H9 (cell line): ENCODE measurements around the gene KRTAP12-1. TPM values are rescaled to one million over a fixed set of nuclear protein-coding genes. Genes with fewer than 3 reads are reported as not detected.
A peak's percentile ranks its signal among the peaks of the same experiment; 100 is the strongest.

Experiments
- DNase-seq: peaks from one replicate; pipeline ENCODE4 v3.0.0-alpha.2; 2017
- H2AFZ ChIP-seq: one replicate; pipeline ENCODE4 v1.6.1; 2013; ENCODE audit warnings: mild to moderate bottlenecking, low read length, control low read depth, moderate library complexity
- H2AK5ac ChIP-seq: 2 replicates; pipeline ENCODE4 v1.6.1; 2013; ENCODE audit warnings: low read length, control low read depth, mixed read lengths; ENCODE audit not compliant: insufficient read length
- H2BK120ac ChIP-seq: one replicate; pipeline ENCODE4 v1.6.1; 2013; ENCODE audit warnings: low read depth, mild to moderate bottlenecking, low read length, control low read depth, inconsistent platforms; ENCODE audit not compliant: poor library complexity, severe bottlenecking
- H2BK12ac ChIP-seq: 2 replicates; pipeline ENCODE4 v1.6.1; 2013; ENCODE audit warnings: low read length, control low read depth, mixed read lengths, low read depth; ENCODE audit not compliant: insufficient read length
- H2BK15ac ChIP-seq: 2 replicates; pipeline ENCODE4 v1.6.1; 2013; ENCODE audit warnings: low read depth, low read length, control low read depth
- H2BK20ac ChIP-seq: one replicate; pipeline ENCODE4 v1.6.1; 2013; ENCODE audit warnings: low read depth, mild to moderate bottlenecking, low read length, control low read depth, inconsistent platforms; ENCODE audit not compliant: poor library complexity, severe bottlenecking
- H2BK5ac ChIP-seq: 2 replicates; pipeline ENCODE4 v1.6.1; 2013; ENCODE audit warnings: low read length, control low read depth, mixed read lengths; ENCODE audit not compliant: insufficient read length
- H3K14ac ChIP-seq: 2 replicates; pipeline ENCODE4 v1.6.1; 2013; ENCODE audit warnings: low read length, control low read depth; ENCODE audit not compliant: insufficient read depth
- H3K18ac ChIP-seq: 2 replicates; pipeline ENCODE4 v1.6.1; 2013; ENCODE audit warnings: low read depth, mild to moderate bottlenecking, mixed read lengths, low read length, control low read depth; ENCODE audit not compliant: insufficient read length
- H3K23ac ChIP-seq: 2 replicates; pipeline ENCODE4 v1.6.1; 2013; ENCODE audit warnings: low read length, control low read depth, mixed read lengths, low read depth; ENCODE audit not compliant: insufficient read length
- H3K23me2 ChIP-seq: 2 replicates; pipeline ENCODE4 v1.6.1; 2013; ENCODE audit warnings: low read depth, mild to moderate bottlenecking, mixed read lengths, low read length, control low read depth; ENCODE audit not compliant: insufficient read length, poor library complexity, severe bottlenecking
- H3K27ac ChIP-seq: 2 replicates; pipeline ENCODE4 v1.5.1; 2013; ENCODE audit warnings: low read length, control low read depth, mixed read lengths, low read depth; ENCODE audit not compliant: insufficient read length
- H3K27me3 ChIP-seq: 2 replicates; pipeline ENCODE4 v1.6.1; 2013; ENCODE audit warnings: low read length, control low read depth, inconsistent platforms; ENCODE audit not compliant: insufficient read depth
- H3K4ac ChIP-seq: 2 replicates; pipeline ENCODE4 v1.6.1; 2013; ENCODE audit warnings: low read depth, mild to moderate bottlenecking, control low read depth, inconsistent platforms, low read length, moderate library complexity
- H3K4me1 ChIP-seq: 2 replicates; pipeline ENCODE4 v1.6.1; 2013; ENCODE audit warnings: low read length, control low read depth, inconsistent platforms; ENCODE audit not compliant: insufficient read depth
- H3K4me2 ChIP-seq: 2 replicates; pipeline ENCODE4 v1.6.1; 2013; ENCODE audit warnings: low read length, control low read depth, mixed read lengths; ENCODE audit not compliant: insufficient read length, insufficient read depth
- H3K56ac ChIP-seq: 2 replicates; pipeline ENCODE4 v1.6.1; 2013; ENCODE audit warnings: low read depth, mild to moderate bottlenecking, mixed read lengths, low read length, control low read depth; ENCODE audit not compliant: insufficient read length
- H3K79me1 ChIP-seq: 2 replicates; pipeline ENCODE4 v1.6.1; 2013; ENCODE audit warnings: low read depth, mild to moderate bottlenecking, moderate library complexity, low read length, control low read depth, inconsistent platforms; ENCODE audit not compliant: insufficient read depth, poor library complexity, severe bottlenecking
- H3K79me2 ChIP-seq: 2 replicates; pipeline ENCODE4 v1.6.1; 2013; ENCODE audit warnings: low read length, control low read depth, inconsistent platforms; ENCODE audit not compliant: insufficient read depth
- H3K9ac ChIP-seq: 2 replicates; pipeline ENCODE4 v1.6.1; 2013; ENCODE audit warnings: low read length, control low read depth, mixed read lengths; ENCODE audit not compliant: insufficient read length; ENCODE audit errors: extremely low read depth
- H3K9me3 ChIP-seq: one replicate; pipeline ENCODE4 v1.6.1; 2013; ENCODE audit warnings: low read depth, low read length, inconsistent platforms; ENCODE audit not compliant: control insufficient read depth
- H3T11ph ChIP-seq: one replicate; pipeline ENCODE4 v1.6.1; 2013; ENCODE audit warnings: mild to moderate bottlenecking, low read length, control low read depth, inconsistent platforms
- H4K20me1 ChIP-seq: one replicate; pipeline ENCODE4 v1.6.1; 2013; ENCODE audit not compliant: control insufficient read depth, insufficient read length, insufficient read depth
- H4K5ac ChIP-seq: 2 replicates; pipeline ENCODE4 v1.6.1; 2013; ENCODE audit warnings: low read depth, mild to moderate bottlenecking, mixed read lengths, low read length, control low read depth; ENCODE audit not compliant: insufficient read length
- H4K8ac ChIP-seq: replicated peaks from 2 replicates; pipeline ENCODE4 v1.6.1; 2013; ENCODE audit warnings: low read length, control low read depth, mixed read lengths, low read depth; ENCODE audit not compliant: insufficient read length
- H4K91ac ChIP-seq: 2 replicates; pipeline ENCODE4 v1.6.1; 2013; ENCODE audit warnings: low read depth, mild to moderate bottlenecking, moderate library complexity, mixed read lengths, low read length, control low read depth; ENCODE audit not compliant: insufficient read length
- H3K27ac Mint-ChIP-seq, 3 experiments: 2 replicates in 2 of 3; 3 replicates in 1 of 3; pipeline ENCODE4 v1.8.0; 2020 to 2021; ENCODE audit warnings: mixed read lengths in 3 of 3, mild to moderate bottlenecking in 1 of 3, moderate library complexity in 1 of 3
- H3K27me3 Mint-ChIP-seq: 2 replicates; pipeline ENCODE4 v1.8.0; 2021; ENCODE audit warnings: low read depth, mild to moderate bottlenecking, moderate library complexity, mixed read lengths
- H3K36me3 Mint-ChIP-seq, 3 experiments: 2 replicates in 2 of 3; 3 replicates in 1 of 3; pipeline ENCODE4 v1.8.0; 2020 to 2021; ENCODE audit warnings: low read depth in 3 of 3, mixed read lengths in 3 of 3; ENCODE audit not compliant: insufficient read depth in 1 of 3
- H3K4me1 Mint-ChIP-seq, 2 experiments: 2 replicates each; pipeline ENCODE4 v1.8.0; 2020; ENCODE audit warnings: mixed read lengths in 2 of 2
- H3K4me3 Mint-ChIP-seq, 2 experiments: 2 replicates in 1 of 2; 3 replicates in 1 of 2; pipeline ENCODE4 v1.8.0; 2020 to 2021; ENCODE audit warnings: mild to moderate bottlenecking in 2 of 2, mixed read lengths in 2 of 2, moderate library complexity in 1 of 2
- H3K9me3 Mint-ChIP-seq, 2 experiments: 2 replicates in 1 of 2; 3 replicates in 1 of 2; pipeline ENCODE4 v1.8.0; 2020; ENCODE audit warnings: mild to moderate bottlenecking in 2 of 2, mixed read lengths in 2 of 2, moderate library complexity in 1 of 2
- CTCF ChIP-seq: fragments of 200-600 bp; sonication (generic); conservative IDR thresholded peaks from 3 replicates; pipeline ENCODE4 v1.8.0; 2021; ENCODE audit warnings: antibody characterized with exemption, mild to moderate bottlenecking
- WGBS: extraction: QIAGEN DNeasy Blood & Tissue Kit; methylation state at CpG from one replicate; pipeline ENCODE4 v1.1.7; 2013; ENCODE audit warnings: missing lambda C conversion rate, low lambda C conversion rate, mixed read lengths; ENCODE audit not compliant: insufficient read length; ENCODE audit errors: extremely low coverage; 5-methylcytosine and 5-hydroxymethylcytosine counted together
- total RNA-seq: library from RNA; stranded (reverse); gene quantifications from 2 replicates; pipeline ENCODE4 v1.2.1, GENCODE V29; 2021

KRTAP12-1 gene
- total RNA-seq, 1 experiment from 2014 or later, result not detected

- Histone ChIP-seq H3K4me1 (peaks cover 3% of the 10 kb centered on the region; the same call in 1 of the 2 replicates), H3K27me3 (peaks cover 37% of the 10 kb centered on the region; the same call in 1 of the 2 replicates), H2BK15ac (no peak overlapping the region), H3K23ac (no peak overlapping the region), H2BK5ac (no peak overlapping the region), H4K5ac (no peak overlapping the region), H2AFZ (no peak overlapping the region), H3K27ac (no peak overlapping the region), H3K9ac (no peak overlapping the region), H2BK120ac (no peak overlapping the region), H3K79me1 (no peaks in the 10 kb centered on the region), H3K23me2 (peaks cover 19% of the 10 kb centered on the region), H3K4ac (no peak overlapping the region), H4K91ac (no peak overlapping the region), H4K20me1 (no peaks in the 10 kb centered on the region), H2BK12ac (no peak overlapping the region), H3K9me3 (no peaks in the 10 kb centered on the region), H2BK20ac (no peak overlapping the region), H2AK5ac (no peak overlapping the region), H3K4me2 (no peak overlapping the region), H3K14ac (no peak overlapping the region), H4K8ac (no peak overlapping the region), H3T11ph (no peak overlapping the region), H3K56ac (no peak overlapping the region), H3K79me2 (no peaks in the 10 kb centered on the region), H3K18ac (no peak overlapping the region)
- WGBS, result no CpG with 5 or more reads among the region's 10 CpGs
- Mint-ChIP-seq H3K36me3 (no peaks in the 10 kb centered on the region; a peak in 3 of 7 replicates), H3K4me1 (peaks cover 50 to 62% of the 10 kb centered on the region in 2 experiments), H3K4me3 (no peak overlapping the region), H3K27ac (peak overlapping the region in 1 of 3 experiments; percentile 82; a peak in 2 of 7 replicates), H3K9me3 (no peaks in the 10 kb centered on the region; a peak in 1 of 5 replicates), H3K27me3 (peaks cover 73% of the 10 kb centered on the region)
- TF ChIP-seq CTCF, result no peak
- no peak for DNase-seq
These were observed 31.9 kb upstream of the KRTAP12-1 start for GRCh38 chr21:44713846-44714245.
